Stomach (tissue), 19 donors: ENCODE data around the gene LUZP2. TPM values are rescaled to one million over a fixed set of nuclear protein-coding genes. Genes with fewer than 3 reads are reported as not detected.

Experiments used
- DNase-seq, 2 donors: peaks; one replicate each; pipeline versions ENCODE4 v3.0.0 to v3.0.0-alpha.2; 2013 to 2019
- H3K27ac ChIP-seq, 5 donors: fragments of 200-600 bp in 4 of 5; sonication (generic) in 4 of 5; one replicate each; pipeline ENCODE4 v1.5.1; 2013 to 2019; ENCODE audit warnings: mild to moderate bottlenecking in 1 of 5, moderate library complexity in 1 of 5
- H3K27me3 ChIP-seq, 3 donors: fragments of 200-600 bp; sonication (generic); one replicate each; pipeline ENCODE4 v1.5.1; 2017 to 2019; ENCODE audit warnings: mixed run types in 1 of 3
- H3K36me3 ChIP-seq, 4 donors: fragments of 200-600 bp; sonication (generic); 1 replicate in 3 of 4; 2 replicates in 1 of 4; pipeline ENCODE4 v1.5.1; 2016 to 2019
- H3K4me1 ChIP-seq, 4 donors: fragments of 200-600 bp; sonication (generic); one replicate each; pipeline ENCODE4 v1.5.1; 2016 to 2019
- H3K4me3 ChIP-seq, 4 donors: fragments of 200-600 bp; sonication (generic) in 3 of 4; one replicate each; pipeline ENCODE4 v1.5.1; 2016 to 2019; ENCODE audit warnings: mild to moderate bottlenecking in 1 of 4
- H3K9me3 ChIP-seq, 4 donors: fragments of 200-600 bp; sonication (generic); one replicate each; pipeline ENCODE4 v1.5.1; 2016 to 2019
- EP300 ChIP-seq: sonication (generic); formaldehyde crosslinking; IDR thresholded peaks from one replicate; pipeline ENCODE4 v1.6.1; 2017; ENCODE audit warnings: antibody characterized with exemption
- POLR2A ChIP-seq, 4 donors: fragments of 450-650 bp; IDR thresholded peaks; one replicate each; pipeline ENCODE4 v1.6.1; 2016; ENCODE audit warnings: antibody characterized with exemption in 4 of 4, control low read depth in 2 of 4, mild to moderate bottlenecking in 1 of 4, moderate library complexity in 1 of 4
- POLR2AphosphoS5 ChIP-seq, 3 donors: sonication (generic); formaldehyde crosslinking; IDR thresholded peaks; one replicate each; pipeline ENCODE4 v1.6.1; 2016; ENCODE audit warnings: antibody characterized with exemption in 3 of 3
- WGBS, 5 donors: extraction: QIAGEN DNeasy Blood & Tissue Kit in 3 of 5; methylation state at CpG; one replicate each; pipeline versions ENCODE4 v1.1.5 to v1.1.7; 2013 to 2018; 5-methylcytosine and 5-hydroxymethylcytosine counted together
- intact Hi-C: fragments of 100-400 bp; cut with DNase I; formaldehyde crosslinking; loops from one replicate; pipeline ENCODE4 v1.15.1; 2023; ENCODE audit warnings: low total_unique reads
- long read RNA-seq, 10 donors: transcript quantifications; one replicate each; lab custom pipeline, GENCODE V29; 2026
- polyA plus RNA-seq, 3 donors: library from polyadenylated mRNA; stranded (reverse); fragments of 200-250 nt; gene quantifications; one replicate each; pipeline ENCODE4 v1.2.3, GENCODE V29; 2013
- total RNA-seq, 5 donors: library from RNA; depleted of rRNA; stranded (reverse); fragments of >200 nt; gene quantifications; one replicate each; pipeline versions ENCODE4 v1.1.0 to v1.2.3, GENCODE V29; 2014 to 2016
- TF ChIP-seq, protein P1 (sequence below), 7 experiments: fragments of 450-650 bp in 4 of 7; fragments of 200-600 bp in 3 of 7; sonication (generic) in 3 of 7; IDR thresholded peaks; one replicate each; pipeline ENCODE4 v1.5.1; 2016 to 2019; ENCODE audit warnings: antibody characterized with exemption in 7 of 7, control low read depth in 2 of 7, mild to moderate bottlenecking in 1 of 7
- donor health status: healthy with polysubstance abuse.
- donor health status: Bipolar disorder and iron deficiency.
- donor health status: healthy.

LUZP2 gene
- total RNA-seq (1 to 10 TPM in 1 of 5 donors, under 1 TPM in 1, not detected in 3; 0.29 to 6.8 TPM), polyA plus RNA-seq (under 1 TPM in 2 of 3 donors, not detected in 1; 0.06 to 0.18 TPM)
- long read RNA-seq, donor 1, result 0 reads
- long read RNA-seq, donor 2, result 0 reads
- long read RNA-seq, donor 3, result 0 reads
- long read RNA-seq, donor 4, result 0 reads
- long read RNA-seq, donor 5, full-length matches to known transcripts, result 1 of 1 reads
- long read RNA-seq, donor 5, partial matches to known transcripts, result 0 of 1 reads
- long read RNA-seq, donor 5, other reads (novel, unspliced or antisense), result 0 of 1 reads
- long read RNA-seq, donor 6, full-length matches to known transcripts, result 2 of 2 reads
- long read RNA-seq, donor 6, partial matches to known transcripts, result 0 of 2 reads
- long read RNA-seq, donor 6, other reads (novel, unspliced or antisense), result 0 of 2 reads
- long read RNA-seq, donor 7, full-length matches to known transcripts, result 2 of 2 reads
- long read RNA-seq, donor 7, partial matches to known transcripts, result 0 of 2 reads
- long read RNA-seq, donor 7, other reads (novel, unspliced or antisense), result 0 of 2 reads
- long read RNA-seq, donor 8, full-length matches to known transcripts, result 1 of 1 reads
- long read RNA-seq, donor 8, partial matches to known transcripts, result 0 of 1 reads
- long read RNA-seq, donor 8, other reads (novel, unspliced or antisense), result 0 of 1 reads
- long read RNA-seq, donor 9, full-length matches to known transcripts, result 2 of 2 reads
- long read RNA-seq, donor 9, partial matches to known transcripts, result 0 of 2 reads
- long read RNA-seq, donor 9, other reads (novel, unspliced or antisense), result 0 of 2 reads
- long read RNA-seq, donor 10, result 0 reads

DNA sequence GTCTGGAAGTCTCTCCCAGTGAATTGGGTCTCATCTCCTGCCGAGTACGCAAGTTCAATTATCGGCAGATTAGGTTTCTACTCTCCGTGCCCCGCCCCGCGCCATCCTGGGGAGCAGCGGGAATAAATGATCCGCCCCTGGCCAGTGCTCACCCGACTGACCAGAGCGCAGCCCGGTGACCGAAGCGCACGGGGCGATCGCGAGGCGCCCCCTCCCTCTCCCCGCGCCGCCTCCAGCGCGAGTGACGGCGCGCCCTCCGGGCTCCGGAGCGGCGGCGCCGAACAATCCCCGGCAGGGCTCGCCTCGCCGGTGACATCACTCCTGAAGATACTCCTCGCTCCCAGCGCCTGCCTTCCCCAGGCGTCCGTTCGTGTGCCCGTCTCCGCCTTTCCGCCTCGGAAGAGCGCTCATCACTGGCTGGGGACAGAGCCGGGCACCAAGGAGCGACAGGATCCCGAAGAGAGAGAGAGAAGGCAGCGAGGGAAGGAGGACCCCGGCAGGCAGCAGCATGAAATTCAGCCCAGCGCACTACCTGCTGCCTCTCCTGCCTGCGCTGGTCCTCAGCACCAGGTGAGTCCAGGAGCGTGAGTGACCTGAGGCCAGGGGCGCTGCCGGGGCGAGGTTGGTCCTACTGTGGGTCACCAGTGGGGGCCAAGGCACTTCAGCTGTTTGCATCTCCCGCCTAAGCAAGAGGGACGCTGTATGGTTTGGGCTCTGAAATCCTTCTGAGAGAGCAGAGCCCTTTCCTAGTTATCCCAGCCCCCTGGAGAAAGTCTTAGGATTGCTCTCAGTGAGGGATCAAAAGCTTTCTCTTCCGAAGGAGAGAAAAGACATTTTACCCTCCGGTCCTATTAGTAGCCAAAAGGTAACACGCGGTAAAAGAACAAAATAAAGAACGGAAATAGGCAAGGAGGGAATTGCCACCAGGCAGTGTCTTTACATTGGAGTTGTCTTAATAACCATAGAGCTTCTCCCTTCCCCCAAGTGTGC lies at the start of gene LUZP2:
Gene LUZP2 (plus strand): TSS at position 318 of the 990 bp plus-strand sequence.
- Histone ChIP-seq H3K27ac (no peak within 1 kb of the TSS), H3K27me3 (peaks cover 0 to 32% (median 15%) of the 10 kb centered on the region in 3 donors), H3K4me3 (peak within 1 kb of the TSS; percentile 34 to 53 (median 44)), H3K9me3 (no peaks in the 10 kb centered on the region), H3K36me3 (no peaks in the 10 kb centered on the region), H3K4me1 (peaks cover 3 to 14% (median 10%) of the 10 kb centered on the region in 4 donors)
- intact Hi-C loops, result no loop called here
- peak in 1 of 2 donors; percentile 83 for DNase-seq
- TF ChIP-seq, protein P1, sequence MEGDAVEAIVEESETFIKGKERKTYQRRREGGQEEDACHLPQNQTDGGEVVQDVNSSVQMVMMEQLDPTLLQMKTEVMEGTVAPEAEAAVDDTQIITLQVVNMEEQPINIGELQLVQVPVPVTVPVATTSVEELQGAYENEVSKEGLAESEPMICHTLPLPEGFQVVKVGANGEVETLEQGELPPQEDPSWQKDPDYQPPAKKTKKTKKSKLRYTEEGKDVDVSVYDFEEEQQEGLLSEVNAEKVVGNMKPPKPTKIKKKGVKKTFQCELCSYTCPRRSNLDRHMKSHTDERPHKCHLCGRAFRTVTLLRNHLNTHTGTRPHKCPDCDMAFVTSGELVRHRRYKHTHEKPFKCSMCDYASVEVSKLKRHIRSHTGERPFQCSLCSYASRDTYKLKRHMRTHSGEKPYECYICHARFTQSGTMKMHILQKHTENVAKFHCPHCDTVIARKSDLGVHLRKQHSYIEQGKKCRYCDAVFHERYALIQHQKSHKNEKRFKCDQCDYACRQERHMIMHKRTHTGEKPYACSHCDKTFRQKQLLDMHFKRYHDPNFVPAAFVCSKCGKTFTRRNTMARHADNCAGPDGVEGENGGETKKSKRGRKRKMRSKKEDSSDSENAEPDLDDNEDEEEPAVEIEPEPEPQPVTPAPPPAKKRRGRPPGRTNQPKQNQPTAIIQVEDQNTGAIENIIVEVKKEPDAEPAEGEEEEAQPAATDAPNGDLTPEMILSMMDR (IDR thresholded peaks at IDR 0.05), result no peak
- TF ChIP-seq POLR2A (IDR thresholded peaks at IDR 0.05) (no peak), POLR2AphosphoS5 (IDR thresholded peaks at IDR 0.05) (no peak), EP300 (no peak)
- WGBS, 5 donors, result 3 to 9% (median 4%) methylated on average over 36 to 65 of the region's 65 CpGs

DNA sequence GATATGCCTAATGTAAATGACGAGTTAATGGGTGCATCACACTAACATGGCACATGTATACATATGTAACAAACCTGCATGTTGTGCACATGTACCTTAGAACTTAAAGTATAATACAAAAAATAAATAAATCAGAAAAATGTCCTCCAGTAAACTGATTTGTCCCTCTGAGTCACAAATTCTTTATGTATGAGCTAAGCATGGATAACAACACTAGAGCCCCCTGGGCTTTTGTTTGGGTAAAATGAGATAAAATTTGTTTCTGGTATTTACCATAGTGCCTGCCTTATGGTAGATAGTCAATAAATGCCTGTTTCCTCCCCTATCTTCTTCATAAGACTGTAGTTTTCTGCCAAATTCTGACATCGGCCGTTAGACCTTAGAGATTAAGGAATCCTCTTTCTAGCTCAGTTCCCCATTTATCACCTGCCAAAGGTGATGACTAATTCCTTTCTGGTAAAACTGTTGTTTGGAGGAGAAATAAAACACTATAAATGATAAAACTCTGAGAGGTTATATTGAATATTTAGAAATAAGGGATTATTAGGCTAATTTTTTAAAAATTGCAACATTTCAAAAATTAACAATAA lies 43.6 kb upstream of the LUZP2 start:
- no peaks in the 10 kb centered on the region for H3K4me1 ChIP-seq

DNA sequence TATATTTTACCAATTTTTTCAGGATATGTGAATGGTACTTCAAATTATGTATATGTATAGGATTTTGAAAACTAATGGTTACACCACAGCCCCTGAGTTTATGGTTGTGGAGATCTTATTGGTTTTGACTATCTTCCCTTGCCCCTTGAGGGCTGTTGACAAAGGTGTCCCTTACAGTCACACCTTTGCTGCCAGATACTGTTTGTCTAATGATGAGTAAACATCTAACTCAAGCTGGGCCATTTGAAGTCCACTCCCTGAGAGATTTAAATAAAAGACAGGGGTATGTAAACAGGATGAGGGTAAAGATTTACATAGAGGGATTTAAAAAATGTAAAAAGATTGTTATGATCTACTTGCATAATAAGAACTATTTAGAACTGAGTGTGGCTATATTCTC lies 38.9 kb upstream of the LUZP2 start:
- no peaks in the 10 kb centered on the region for H3K36me3 ChIP-seq
- no peak for DNase-seq
- no peaks in the 10 kb centered on the region for H3K9me3 ChIP-seq
- no peaks in the 10 kb centered on the region for H3K27me3 ChIP-seq
- H3K4me1 ChIP-seq, result no peaks in the 10 kb centered on the region
- no peak overlapping the region for H3K4me3 ChIP-seq
- TF ChIP-seq, protein P1 (IDR thresholded peaks at IDR 0.05), result no peak
- TF ChIP-seq POLR2A (IDR thresholded peaks at IDR 0.05), result no peak
- no peak for TF ChIP-seq POLR2AphosphoS5 (IDR thresholded peaks at IDR 0.05)
- no peak for TF ChIP-seq EP300
- no peak overlapping the region for H3K27ac ChIP-seq
- intact Hi-C loops, result no loop called here

More for the DNA sequence above, 43.6 kb upstream of the LUZP2 start:
- Histone ChIP-seq H3K4me3 (no peak overlapping the region), H3K27me3 (no peaks in the 10 kb centered on the region), H3K27ac (no peak overlapping the region), H3K9me3 (no peaks in the 10 kb centered on the region), H3K36me3 (no peaks in the 10 kb centered on the region)
- 67 to 79% (median 74%) methylated on average over 3 of the region's 3 CpGs for WGBS, 5 donors
- TF ChIP-seq, protein P1 (IDR thresholded peaks at IDR 0.05), result no peak
- no peak for TF ChIP-seq POLR2AphosphoS5 (IDR thresholded peaks at IDR 0.05)
- no peak for TF ChIP-seq POLR2A (IDR thresholded peaks at IDR 0.05)
- TF ChIP-seq EP300, result no peak
- intact Hi-C loops, result no loop called here
- DNase-seq, result no peak
